ENCODE measurements around the gene ZNF282.
A peak's percentile ranks its signal among the peaks of the same experiment; 100 is the strongest.

Gene ZNF282

DNA sequence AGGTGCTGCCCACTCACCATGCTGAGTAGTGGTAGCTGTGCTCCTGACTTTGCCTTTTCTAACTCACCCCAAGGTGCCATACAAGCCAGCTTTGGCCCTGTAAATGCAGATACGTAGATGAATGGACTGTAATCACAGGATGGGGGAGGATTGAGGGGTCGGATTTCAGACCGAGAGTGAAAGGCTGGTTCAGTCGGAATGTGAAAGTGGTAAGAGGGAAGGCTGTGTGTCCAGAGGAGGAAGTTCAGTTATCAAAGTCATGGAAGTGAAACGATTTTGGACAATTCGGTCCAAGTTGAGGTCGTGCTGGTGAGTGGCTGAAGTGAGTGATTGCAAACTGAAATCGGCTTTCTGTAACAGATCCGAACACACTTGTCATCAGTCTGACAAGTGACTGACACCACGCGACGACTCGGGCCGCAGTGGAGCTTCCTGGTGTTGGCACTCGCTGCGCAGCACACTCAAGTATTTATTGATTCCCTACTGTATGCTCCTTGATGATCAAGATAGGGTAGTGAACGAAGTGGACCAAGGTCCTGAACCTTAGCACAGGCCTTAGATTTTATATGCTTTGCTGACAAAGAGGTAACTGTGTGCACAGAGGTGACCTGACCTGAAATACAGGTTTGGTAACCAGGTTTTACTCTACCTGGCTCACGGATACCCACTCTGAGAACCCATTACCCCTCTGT lies 10.5 kb downstream of the ZNF282 start:
- no peak for DNase-seq (ENCODE audit: extremely low read depth, low read depth)
- TF ChIP-seq, protein P1, sequence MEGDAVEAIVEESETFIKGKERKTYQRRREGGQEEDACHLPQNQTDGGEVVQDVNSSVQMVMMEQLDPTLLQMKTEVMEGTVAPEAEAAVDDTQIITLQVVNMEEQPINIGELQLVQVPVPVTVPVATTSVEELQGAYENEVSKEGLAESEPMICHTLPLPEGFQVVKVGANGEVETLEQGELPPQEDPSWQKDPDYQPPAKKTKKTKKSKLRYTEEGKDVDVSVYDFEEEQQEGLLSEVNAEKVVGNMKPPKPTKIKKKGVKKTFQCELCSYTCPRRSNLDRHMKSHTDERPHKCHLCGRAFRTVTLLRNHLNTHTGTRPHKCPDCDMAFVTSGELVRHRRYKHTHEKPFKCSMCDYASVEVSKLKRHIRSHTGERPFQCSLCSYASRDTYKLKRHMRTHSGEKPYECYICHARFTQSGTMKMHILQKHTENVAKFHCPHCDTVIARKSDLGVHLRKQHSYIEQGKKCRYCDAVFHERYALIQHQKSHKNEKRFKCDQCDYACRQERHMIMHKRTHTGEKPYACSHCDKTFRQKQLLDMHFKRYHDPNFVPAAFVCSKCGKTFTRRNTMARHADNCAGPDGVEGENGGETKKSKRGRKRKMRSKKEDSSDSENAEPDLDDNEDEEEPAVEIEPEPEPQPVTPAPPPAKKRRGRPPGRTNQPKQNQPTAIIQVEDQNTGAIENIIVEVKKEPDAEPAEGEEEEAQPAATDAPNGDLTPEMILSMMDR (IDR thresholded peaks at IDR 0.05; ENCODE audit: low read depth, low read length): no peak

DNA sequence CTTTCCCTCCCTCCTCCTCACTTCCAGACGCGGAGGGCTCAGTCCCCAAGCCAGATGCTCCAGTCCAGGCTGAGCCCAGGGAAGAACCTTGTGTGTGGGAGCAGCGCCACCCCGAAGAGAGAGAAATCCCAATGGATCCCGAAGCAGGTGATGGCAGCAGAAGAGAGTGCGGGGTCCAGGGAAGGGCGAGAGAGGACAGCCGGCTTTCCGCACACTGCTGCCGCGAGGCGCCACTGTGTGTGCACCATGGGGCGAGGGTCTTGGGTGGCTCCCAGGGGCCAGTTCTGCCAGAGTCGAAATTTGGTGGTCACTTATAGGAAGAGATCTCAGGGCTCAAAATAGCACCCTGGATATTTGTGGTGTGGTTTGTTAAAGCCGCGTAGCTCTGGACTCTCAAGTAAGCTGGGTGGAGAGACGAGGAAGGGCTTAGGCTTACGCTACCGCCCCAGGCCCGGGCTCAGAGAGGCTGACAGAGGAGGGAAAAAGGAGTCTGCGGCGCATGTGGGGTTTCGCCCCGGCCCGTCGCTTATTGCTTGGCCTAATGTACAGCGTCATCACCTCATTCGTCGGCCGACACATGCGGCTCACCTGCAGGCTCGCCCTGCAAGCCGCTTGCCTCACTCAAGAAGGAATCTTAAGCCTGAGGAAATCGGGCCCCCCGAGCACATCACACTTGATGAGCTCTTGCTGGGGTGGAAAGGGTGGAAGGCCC lies 12.1 kb downstream of the ZNF282 start:
- DNase-seq (ENCODE audit: extremely low read depth, low read depth): no peak
- TF ChIP-seq, protein P1 (IDR thresholded peaks at IDR 0.05; ENCODE audit: low read depth, low read length): no peak

DNA sequence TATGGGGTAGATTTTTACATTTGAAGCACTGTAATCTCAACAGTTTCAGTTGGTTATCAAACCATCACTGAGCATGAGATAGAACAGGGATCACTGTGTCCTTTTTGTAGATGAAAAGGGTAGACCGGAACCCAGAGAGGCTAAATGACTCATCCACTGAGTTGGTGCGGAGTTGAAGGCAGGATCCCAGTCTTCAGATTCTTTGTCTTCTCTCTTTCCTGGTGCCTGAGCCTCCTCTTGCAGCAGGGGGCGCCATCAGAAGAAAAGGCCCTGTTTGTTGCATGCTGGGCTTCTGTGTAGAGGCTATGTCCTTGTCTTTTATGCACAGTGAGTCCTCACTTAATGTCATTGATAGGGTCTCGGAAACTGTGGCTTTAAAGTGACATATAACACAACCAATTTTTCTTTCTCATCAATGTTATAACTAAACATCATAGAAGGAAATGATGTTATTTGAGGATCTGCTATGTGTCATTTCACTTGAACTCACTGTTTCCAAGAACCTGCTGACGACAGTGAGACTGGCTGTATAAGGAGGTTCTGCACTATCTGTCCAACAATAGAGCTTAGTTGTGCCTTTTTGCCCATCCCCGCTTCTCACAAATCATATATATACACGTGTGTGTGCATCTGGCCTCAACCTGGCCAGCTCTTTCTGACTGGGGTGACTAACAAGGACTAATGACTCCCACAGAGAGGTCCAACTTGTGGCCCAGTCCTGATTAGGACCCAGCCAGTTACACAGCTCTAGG lies 14.3 kb downstream of the ZNF282 start:
- DNase-seq (ENCODE audit: extremely low read depth, low read depth): no peak
- TF ChIP-seq, protein P1 (IDR thresholded peaks at IDR 0.05; ENCODE audit: low read depth, low read length): peak; percentile 52

DNA sequence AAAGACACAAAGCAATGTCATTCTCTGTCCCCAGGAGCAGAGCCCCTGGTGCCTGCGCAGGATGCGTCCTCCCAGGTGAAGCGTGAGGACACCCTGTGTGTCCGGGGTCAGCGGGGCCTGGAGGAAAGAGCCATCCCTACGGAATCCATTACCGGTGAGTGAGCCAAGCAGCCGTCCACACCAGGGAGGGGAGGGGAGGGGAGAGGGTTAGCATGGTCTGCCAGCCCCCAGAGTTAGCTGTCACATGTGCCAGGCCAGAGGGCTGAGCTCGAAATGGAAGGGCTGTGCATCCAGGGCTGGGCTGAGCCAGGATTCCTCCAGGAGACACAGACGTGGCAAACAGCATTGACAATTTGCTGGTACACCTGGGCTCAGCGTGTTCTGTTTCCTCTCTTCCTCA lies 15.2 kb downstream of the ZNF282 start:
- DNase-seq (ENCODE audit: extremely low read depth, low read depth): no peak
- TF ChIP-seq, protein P1 (IDR thresholded peaks at IDR 0.05; ENCODE audit: low read depth, low read length): no peak

DNA sequence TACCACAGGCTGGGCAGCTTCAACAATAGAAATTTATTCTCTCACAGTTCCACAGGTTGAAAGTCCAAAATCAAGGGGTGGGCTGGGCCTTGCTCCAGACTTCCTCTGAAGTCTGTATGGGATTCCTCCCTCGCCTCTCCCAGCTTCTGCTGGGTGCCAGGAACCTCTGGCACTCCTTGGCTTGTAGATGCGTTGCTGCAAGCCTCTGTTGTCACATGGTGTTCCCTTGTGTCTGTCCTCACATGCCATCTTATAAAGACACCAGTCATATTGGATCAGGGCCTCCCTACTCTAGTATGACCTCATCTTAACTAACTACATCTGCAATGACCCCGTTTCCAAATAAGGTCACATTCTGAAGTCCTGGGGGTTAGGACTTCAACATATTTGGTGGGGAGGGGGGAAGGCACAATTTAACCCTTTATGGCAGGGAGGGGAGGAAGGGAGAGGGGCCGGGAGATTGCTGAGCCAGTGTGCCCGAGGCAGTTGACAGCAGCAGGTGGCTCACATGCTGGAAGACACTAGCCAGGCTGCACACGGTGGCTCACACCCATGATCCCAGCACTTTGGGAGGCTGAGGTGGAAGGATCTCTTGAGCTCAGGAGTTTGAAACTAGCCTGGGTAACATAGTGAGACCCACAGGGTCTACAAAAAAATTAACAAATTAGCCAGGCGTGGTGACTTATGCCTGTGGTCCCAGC lies 18.8 kb downstream of the ZNF282 start:
- DNase-seq (ENCODE audit: extremely low read depth, low read depth): no peak
- TF ChIP-seq, protein P1 (IDR thresholded peaks at IDR 0.05; ENCODE audit: low read depth, low read length): no peak

DNA sequence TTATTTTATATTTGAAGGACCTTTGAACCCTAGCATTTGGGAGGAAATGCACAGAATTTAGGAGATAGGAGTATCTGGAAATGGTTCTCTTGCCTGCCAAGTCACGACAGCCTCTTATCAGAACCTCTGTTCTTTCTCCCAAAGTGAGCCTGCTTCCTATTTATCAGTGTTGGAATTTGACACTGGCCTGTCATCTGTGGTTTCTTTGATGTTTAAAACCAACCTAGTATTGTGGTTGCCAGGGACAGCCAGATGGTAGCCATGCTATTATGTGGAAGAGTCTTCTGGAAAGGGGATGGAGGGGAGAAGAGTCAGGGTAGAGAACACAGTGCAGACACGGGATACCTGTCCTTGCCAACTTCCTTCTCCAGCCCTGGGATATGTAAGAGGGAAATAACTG lies 21.1 kb downstream of the ZNF282 start:
- DNase-seq (ENCODE audit: extremely low read depth, low read depth): no peak
- TF ChIP-seq, protein P1 (IDR thresholded peaks at IDR 0.05; ENCODE audit: low read depth, low read length): no peak

Measured in AG09319 (cell line).